WTC11 (cell line): Measurements from ENCODE around the gene NBPF6.

Experiments used
- CBFB ChIP-seq: sonication (generic); formaldehyde crosslinking; IDR thresholded peaks from 2 replicates; pipeline ENCODE4 v1.8.1; 2022; ENCODE audit warnings: mild to moderate bottlenecking, low read depth, missing genetic modification reagents
- ELF4 ChIP-seq: sonication (generic); formaldehyde crosslinking; IDR thresholded peaks from 2 replicates; pipeline ENCODE4 v1.8.1; 2022; ENCODE audit warnings: low read depth, mild to moderate bottlenecking, moderate library complexity, missing genetic modification reagents
- TF ChIP-seq, protein P1 (sequence below): sonication (generic); formaldehyde crosslinking; IDR thresholded peaks from 2 replicates; pipeline ENCODE4 v1.8.0; 2022; ENCODE audit warnings: mild to moderate bottlenecking, missing genetic modification reagents
- TF ChIP-seq, protein P2 (sequence below): sonication (generic); formaldehyde crosslinking; IDR thresholded peaks from 2 replicates; pipeline ENCODE4 v1.8.0; 2022; ENCODE audit warnings: mild to moderate bottlenecking, missing genetic modification reagents
- TF ChIP-seq, protein P3 (sequence below): fragments of 200-600 bp; IDR thresholded peaks from 2 replicates; pipeline ENCODE4 v1.8.0; 2022; ENCODE audit warnings: antibody characterized with exemption

DNA sequence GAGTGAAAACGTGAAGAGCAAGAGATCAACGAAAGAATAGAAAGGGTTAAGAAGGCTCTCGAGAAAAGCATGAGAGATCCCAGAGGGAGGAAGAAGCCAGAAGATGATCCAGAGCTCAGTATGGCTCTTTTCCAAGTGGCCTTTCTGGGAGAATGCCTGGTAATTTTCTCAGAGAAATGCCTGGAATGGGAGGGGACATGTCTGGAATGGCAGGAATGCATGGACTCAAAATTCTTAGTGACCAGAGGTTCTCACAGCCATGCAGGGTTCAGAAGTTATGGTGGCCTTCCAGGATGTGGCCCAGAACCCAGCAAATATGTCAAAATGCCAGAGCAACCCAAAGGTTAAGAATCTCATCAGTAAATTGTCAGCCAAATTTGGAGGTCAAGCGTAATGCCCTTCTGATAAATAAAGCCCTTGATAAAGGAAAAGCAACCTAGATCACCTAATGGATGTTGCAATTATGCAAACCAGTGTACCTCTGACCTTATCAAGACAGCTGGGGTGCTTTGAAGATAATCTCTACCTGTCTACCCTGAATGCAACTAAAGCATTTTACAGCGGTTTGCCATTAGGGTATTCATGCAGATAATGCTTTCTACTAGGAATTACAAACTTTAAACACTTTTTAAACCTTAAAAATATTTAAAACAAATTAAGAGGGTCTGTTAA is 53.1 kb downstream of the NBPF6 start:
- TF ChIP-seq ELF4 (CRISPR knock-in tag): no peak
- TF ChIP-seq, protein P1, sequence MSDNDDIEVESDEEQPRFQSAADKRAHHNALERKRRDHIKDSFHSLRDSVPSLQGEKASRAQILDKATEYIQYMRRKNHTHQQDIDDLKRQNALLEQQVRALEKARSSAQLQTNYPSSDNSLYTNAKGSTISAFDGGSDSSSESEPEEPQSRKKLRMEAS: no peak
- no peak for TF ChIP-seq CBFB (CRISPR knock-in tag)
- TF ChIP-seq, protein P2, sequence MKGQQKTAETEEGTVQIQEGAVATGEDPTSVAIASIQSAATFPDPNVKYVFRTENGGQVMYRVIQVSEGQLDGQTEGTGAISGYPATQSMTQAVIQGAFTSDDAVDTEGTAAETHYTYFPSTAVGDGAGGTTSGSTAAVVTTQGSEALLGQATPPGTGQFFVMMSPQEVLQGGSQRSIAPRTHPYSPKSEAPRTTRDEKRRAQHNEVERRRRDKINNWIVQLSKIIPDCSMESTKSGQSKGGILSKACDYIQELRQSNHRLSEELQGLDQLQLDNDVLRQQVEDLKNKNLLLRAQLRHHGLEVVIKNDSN (CRISPR knock-in tag): no peak
- TF ChIP-seq, protein P3, sequence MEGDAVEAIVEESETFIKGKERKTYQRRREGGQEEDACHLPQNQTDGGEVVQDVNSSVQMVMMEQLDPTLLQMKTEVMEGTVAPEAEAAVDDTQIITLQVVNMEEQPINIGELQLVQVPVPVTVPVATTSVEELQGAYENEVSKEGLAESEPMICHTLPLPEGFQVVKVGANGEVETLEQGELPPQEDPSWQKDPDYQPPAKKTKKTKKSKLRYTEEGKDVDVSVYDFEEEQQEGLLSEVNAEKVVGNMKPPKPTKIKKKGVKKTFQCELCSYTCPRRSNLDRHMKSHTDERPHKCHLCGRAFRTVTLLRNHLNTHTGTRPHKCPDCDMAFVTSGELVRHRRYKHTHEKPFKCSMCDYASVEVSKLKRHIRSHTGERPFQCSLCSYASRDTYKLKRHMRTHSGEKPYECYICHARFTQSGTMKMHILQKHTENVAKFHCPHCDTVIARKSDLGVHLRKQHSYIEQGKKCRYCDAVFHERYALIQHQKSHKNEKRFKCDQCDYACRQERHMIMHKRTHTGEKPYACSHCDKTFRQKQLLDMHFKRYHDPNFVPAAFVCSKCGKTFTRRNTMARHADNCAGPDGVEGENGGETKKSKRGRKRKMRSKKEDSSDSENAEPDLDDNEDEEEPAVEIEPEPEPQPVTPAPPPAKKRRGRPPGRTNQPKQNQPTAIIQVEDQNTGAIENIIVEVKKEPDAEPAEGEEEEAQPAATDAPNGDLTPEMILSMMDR: no peak
